ENCODE results near the gene SEC14L5. TPM values are rescaled to one million over a fixed set of nuclear protein-coding genes. Genes with fewer than 3 reads are reported as not detected.
"Not testable (repeated sequence)": the region's sequence is repeated elsewhere in the genome, so short reads cannot be mapped to it uniquely, and the experiment has no call there.

Gene SEC14L5
- total and polyA plus RNA-seq, 2 of the 4 experiments (the other 2 are of a cell fraction) = 0.07 TPM; not detected in 1

DNA sequence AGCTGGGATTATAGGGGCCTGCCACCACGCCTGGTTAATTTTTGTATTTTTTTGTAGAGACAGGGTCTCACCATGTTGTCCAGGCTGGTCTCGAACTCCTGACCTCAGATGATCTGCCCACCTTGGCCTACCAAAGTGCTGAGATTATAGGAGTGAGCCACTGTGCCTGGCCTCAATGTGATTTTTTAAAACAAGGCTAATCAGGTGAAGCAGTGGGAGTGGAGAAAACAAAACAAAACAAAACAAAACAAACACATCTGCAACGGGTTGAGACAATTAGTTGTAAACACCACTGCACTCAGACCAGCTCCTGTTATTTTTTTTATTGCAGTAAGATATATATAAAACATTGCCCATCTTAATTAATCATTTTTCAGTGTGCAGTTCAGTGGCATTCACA lies 6.5 kb upstream of the SEC14L5 start:
- H2BK15ac ChIP-seq (ENCODE audit: low read depth, low read length); H4K91ac ChIP-seq (ENCODE audit: insufficient read depth, low read depth, low read length); H3K14ac ChIP-seq (replicated peaks; ENCODE audit: low read depth, low read length); H3K36me3 ChIP-seq (ENCODE audit: control insufficient read depth, insufficient read depth, low read length); H2AFZ ChIP-seq (replicated peaks; ENCODE audit: low read length, poor library complexity); H2AK9ac ChIP-seq (replicated peaks; ENCODE audit: low read depth, low read length, poor library complexity); H3K18ac ChIP-seq (ENCODE audit: low read depth, low read length); H2AK5ac ChIP-seq (ENCODE audit: low read depth, low read length); H3K4ac ChIP-seq (ENCODE audit: low read depth, low read length); H4K5ac ChIP-seq (ENCODE audit: low read depth, low read length); H3K23ac ChIP-seq (ENCODE audit: low read depth, low read length); DNase-seq; BruUV-seq (replicated peaks); H4K8ac ChIP-seq (ENCODE audit: low read depth in 2 of 2, low read length in 2 of 2); ATAC-seq (ENCODE audit: low read depth); CTCF ChIA-PET; H3K9me1 ChIP-seq (ENCODE audit: insufficient read depth, low read length); H3K4me3 ChIP-seq (ENCODE audit: insufficient read depth, low read depth, low read length); H3K27ac ChIP-seq (ENCODE audit: insufficient read depth, low read length); H3K9ac ChIP-seq (ENCODE audit: low read depth, low read length); H2BK120ac ChIP-seq (ENCODE audit: low read depth, low read length); POLR2A ChIA-PET (ENCODE audit: unreplicated experiment); H3K27me3 ChIP-seq (ENCODE audit: control insufficient read depth, insufficient read depth, low read length); H3K56ac ChIP-seq (ENCODE audit: extremely low read depth, insufficient read depth, low read length); H3K4me1 ChIP-seq (ENCODE audit: control insufficient read depth, insufficient read depth, low read length); H3K79me1 ChIP-seq (ENCODE audit: low read depth in 1 of 2, low read length in 2 of 2); H3K4me2 ChIP-seq (ENCODE audit: low read depth, low read length); dilution Hi-C loops (cut with HindIII; ENCODE audit: low sequenced_read_pairs, unreplicated experiment); H4K20me1 ChIP-seq (ENCODE audit: insufficient read depth, low read length); H2BK5ac ChIP-seq (ENCODE audit: low read depth, low read length, poor library complexity, severe bottlenecking); H3K9me3 ChIP-seq (ENCODE audit: control insufficient read depth, insufficient read depth, low read length); H2BK20ac ChIP-seq (ENCODE audit: low read depth, low read length): not testable (repeated sequence)
- intact Hi-C loops (cut with micrococcal nuclease) = loop anchor here (10.0 kb wide), 2 partner anchors 143 to 437 kb away; partner anchors contain the start of gene EEF2KMT
- no CpG with 5 or more reads among the region's 3 CpGs for WGBS, 2 experiments (ENCODE audit: extremely low coverage in 2 of 2, insufficient read length in 1 of 2)
- in situ Hi-C loops (cut with MboI; ENCODE audit: low sequenced_read_pairs) = loop anchor here (10.0 to 25.0 kb wide), 2 partner anchors 187 to 439 kb away; partner anchors contain the start of gene ZNF500
